T-cell (primary cell): ENCODE measurements around the gene GNA15. TPM values are rescaled to one million over a fixed set of nuclear protein-coding genes. Genes with fewer than 3 reads are reported as not detected.
A peak's percentile ranks its signal among the peaks of the same experiment; 100 is the strongest.

ENCODE experiments used
- ATAC-seq, 4 experiments: fragments of 200-7000 bp in 3 of 4; fragments of 150-1000 bp in 1 of 4; cut with Tn5 transposase; replicated peaks in 1 of 4; 1 replicate in 3 of 4; 2 replicates in 1 of 4; pipeline ENCODE4 v1.10.0; 2021; ENCODE audit warnings: moderate library complexity in 3 of 4, mild to moderate bottlenecking in 2 of 4, moderate number of reproducible peaks in 1 of 4
- CTCF ChIA-PET, 2 donors: fragments of 300-600 bp; sonication (Branson Sonifier 250); formaldehyde crosslinking; loops; one replicate each; lab custom pipeline; 2022; ENCODE audit warnings: antibody characterized with exemption in 2 of 2; lab: Charles Lee
- POLR2A ChIA-PET, 2 donors: fragments of 300-600 bp; sonication (Branson Sonifier 250); formaldehyde crosslinking; loops; one replicate each; lab custom pipeline; 2022; ENCODE audit warnings: antibody characterized with exemption in 2 of 2; lab: Charles Lee
- DNase-seq, 35 experiments: peaks; one replicate each; pipeline versions ENCODE4 v3.0.0 to v3.0.0-alpha.2; 2013 to 2023
- H3K27ac ChIP-seq: one replicate; pipeline ENCODE4 v1.5.1; 2013; ENCODE audit warnings: low read length
- H3K27me3 ChIP-seq, 2 experiments: replicated peaks in 1 of 2; 1 replicate in 1 of 2; 2 replicates in 1 of 2; pipeline versions ENCODE4 v1.6.1 to v1.7.0; 2013; ENCODE audit warnings: low read length in 1 of 2, mixed read lengths in 1 of 2; ENCODE audit not compliant: control insufficient read depth in 2 of 2, insufficient read depth in 2 of 2; ENCODE audit errors: extremely low read depth in 1 of 2
- H3K36me3 ChIP-seq, 2 donors: 1 replicate in 1 of 2; 2 replicates in 1 of 2; pipeline versions ENCODE4 v1.6.1 to v1.7.0; 2013; ENCODE audit warnings: low read length in 1 of 2; ENCODE audit not compliant: control insufficient read depth in 2 of 2, insufficient read depth in 1 of 2; ENCODE audit errors: extremely low read depth in 1 of 2
- H3K4me1 ChIP-seq, 2 experiments: 1 replicate in 1 of 2; 2 replicates in 1 of 2; pipeline versions ENCODE4 v1.6.1 to v1.7.0; 2013; ENCODE audit warnings: low read length in 2 of 2, mixed read lengths in 1 of 2; ENCODE audit not compliant: insufficient read depth in 2 of 2, control insufficient read depth in 1 of 2; ENCODE audit errors: extremely low read depth in 1 of 2
- H3K4me3 ChIP-seq, 2 donors: 1 replicate in 1 of 2; 2 replicates in 1 of 2; pipeline versions ENCODE4 v1.5.1 to v1.7.0; 2013; ENCODE audit warnings: mild to moderate bottlenecking in 2 of 2, low read length in 1 of 2, moderate library complexity in 1 of 2; ENCODE audit not compliant: control insufficient read depth in 1 of 2; ENCODE audit errors: extremely low read depth in 1 of 2
- H3K9me3 ChIP-seq: 2 replicates; pipeline ENCODE4 v1.7.0; 2013
- H3K27ac Mint-ChIP-seq, 2 donors: one replicate each; pipeline ENCODE4 v1.8.0; 2020 to 2021; ENCODE audit warnings: mild to moderate bottlenecking in 2 of 2, mixed read lengths in 2 of 2
- H3K27me3 Mint-ChIP-seq, 2 donors: one replicate each; pipeline ENCODE4 v1.8.0; 2021 to 2022; ENCODE audit warnings: mixed read lengths in 2 of 2
- H3K36me3 Mint-ChIP-seq: one replicate; pipeline ENCODE4 v1.8.0; 2021; ENCODE audit warnings: mixed read lengths
- H3K4me1 Mint-ChIP-seq, 3 donors: one replicate each; pipeline ENCODE4 v1.8.0; 2020 to 2022; ENCODE audit warnings: mixed read lengths in 3 of 3, mild to moderate bottlenecking in 1 of 3
- H3K4me3 Mint-ChIP-seq, 3 donors: one replicate each; pipeline ENCODE4 v1.8.0; 2020 to 2022; ENCODE audit warnings: mild to moderate bottlenecking in 3 of 3, mixed read lengths in 3 of 3, moderate library complexity in 3 of 3
- H3K9me3 Mint-ChIP-seq, 3 donors: one replicate each; pipeline ENCODE4 v1.8.0; 2020 to 2022; ENCODE audit warnings: mixed read lengths in 3 of 3
- WGBS: methylation state at CpG from one replicate; pipeline ENCODE4 v1.1.5; 2013; ENCODE audit warnings: missing lambda C conversion rate; ENCODE audit not compliant: insufficient coverage; 5-methylcytosine and 5-hydroxymethylcytosine counted together
- total RNA-seq, 35 experiments: library from RNA in 6 of 35; stranded (reverse) in 6 of 35; fragments of 120-200 nt in 1 of 35; gene quantifications; one replicate each; pipeline versions ENCODE4 v1.2.1 to v1.2.4 and lab custom pipeline; 2013 to 2026

Gene GNA15
- total RNA-seq, 5 donors from 2014 or later (not counting 1 experiment from before 2014, with no cell fraction given) = 1.8 to 13.2 (median 2.8) TPM

DNA sequence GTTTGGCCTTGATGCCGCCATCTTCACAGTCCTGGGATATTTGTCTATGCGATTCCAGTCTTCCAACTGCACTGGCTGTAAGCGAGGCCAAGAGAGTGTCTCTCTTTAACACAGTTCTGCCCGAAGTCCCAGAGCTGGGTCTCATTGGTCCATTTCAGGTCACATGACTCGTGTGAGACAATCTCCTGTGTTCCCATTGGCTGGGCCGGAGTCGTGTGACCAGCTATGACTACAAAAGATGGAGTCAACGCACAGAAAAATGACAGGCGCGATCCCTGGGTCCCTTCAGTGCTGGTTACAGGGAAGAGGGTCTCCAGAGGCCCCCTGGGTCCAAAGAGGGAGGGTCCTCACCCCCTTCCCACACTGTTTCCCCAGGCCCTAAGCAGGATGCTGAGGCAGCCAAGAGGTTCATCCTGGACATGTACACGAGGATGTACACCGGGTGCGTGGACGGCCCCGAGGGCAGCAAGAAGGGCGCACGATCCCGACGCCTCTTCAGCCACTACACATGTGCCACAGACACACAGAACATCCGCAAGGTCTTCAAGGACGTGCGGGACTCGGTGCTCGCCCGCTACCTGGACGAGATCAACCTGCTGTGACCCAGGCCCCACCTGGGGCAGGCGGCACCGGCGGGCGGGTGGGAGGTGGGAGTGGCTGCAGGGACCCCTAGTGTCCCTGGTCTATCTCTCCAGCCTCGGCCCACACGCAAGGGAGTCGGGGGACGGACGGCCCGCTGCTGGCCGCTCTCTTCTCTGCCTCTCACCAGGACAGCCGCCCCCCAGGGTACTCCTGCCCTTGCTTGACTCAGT lies 26.8 kb downstream of the GNA15 start:
- Histone ChIP-seq H3K27ac (no peak overlapping the region), H3K9me3 (no peaks in the 10 kb centered on the region), H3K27me3 (no peaks in the 10 kb centered on the region), H3K36me3 (no peaks in the 10 kb centered on the region), H3K4me3 (no peak overlapping the region), H3K4me1 (peaks cover 2 to 19% of the 10 kb centered on the region in 2 experiments)
- Mint-ChIP-seq H3K36me3 (peaks cover 13% of the 10 kb centered on the region), H3K4me3 (no peak overlapping the region), H3K27me3 (no peaks in the 10 kb centered on the region), H3K9me3 (peaks cover 0 to 9% (median 3%) of the 10 kb centered on the region in 3 donors), H3K4me1 (peaks cover 14 to 44% (median 32%) of the 10 kb centered on the region in 3 donors), H3K27ac (peak overlapping the region in 1 of 2 donors; percentile 6)
- ChIA-PET CTCF (interaction anchor here (0.6 to 1.2 kb wide), 5 partner anchors 10 to 212 kb away, joined by 3 to 6 read pairs (median 5); no protein-coding TSS in a partner anchor), POLR2A (no interaction called here)
- WGBS = 82% methylated on average over 32 of the region's 38 CpGs
- DNase-seq (peak in 1 of 35 experiments; percentile 33), ATAC-seq (peak in 1 of 4 experiments; percentile 30)

DNA sequence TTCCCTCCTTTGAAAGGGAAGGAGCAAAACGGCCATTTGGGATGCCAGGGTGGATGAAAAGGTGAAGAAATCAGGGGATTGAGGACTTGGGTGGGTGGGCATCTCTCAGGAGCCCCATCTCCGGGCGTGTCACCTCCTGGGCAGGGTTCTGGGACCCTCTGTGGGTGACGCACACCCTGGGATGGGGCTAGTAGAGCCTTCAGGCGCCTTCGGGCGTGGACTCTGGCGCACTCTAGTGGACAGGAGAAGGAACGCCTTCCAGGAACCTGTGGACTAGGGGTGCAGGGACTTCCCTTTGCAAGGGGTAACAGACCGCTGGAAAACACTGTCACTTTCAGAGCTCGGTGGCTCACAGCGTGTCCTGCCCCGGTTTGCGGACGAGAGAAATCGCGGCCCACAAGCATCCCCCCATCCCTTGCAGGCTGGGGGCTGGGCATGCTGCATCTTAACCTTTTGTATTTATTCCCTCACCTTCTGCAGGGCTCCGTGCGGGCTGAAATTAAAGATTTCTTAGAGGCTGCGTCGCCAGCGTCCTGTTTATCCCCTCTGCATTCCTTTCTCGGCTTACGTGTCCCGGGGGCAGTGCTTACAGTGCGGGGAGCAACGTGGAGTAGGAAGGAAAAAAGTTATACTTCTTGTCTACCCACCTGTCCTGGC lies 27.5 kb downstream of the GNA15 start:
- peaks cover 14 to 43% (median 30%) of the 10 kb centered on the region in 3 donors for H3K4me1 Mint-ChIP-seq
- peak; percentile 88 to 94 (median 92) for ATAC-seq
- CTCF ChIA-PET = interaction anchor here (0.5 to 1.3 kb wide), 6 partner anchors 23 to 481 kb away, joined by 3 to 7 read pairs (median 4); no protein-coding TSS in a partner anchor
- Histone ChIP-seq H3K4me1 (peaks cover 2 to 19% of the 10 kb centered on the region in 2 experiments), H3K27ac (no peak overlapping the region), H3K4me3 (no peak overlapping the region), H3K36me3 (no peaks in the 10 kb centered on the region), H3K9me3 (no peaks in the 10 kb centered on the region), H3K27me3 (no peaks in the 10 kb centered on the region)
- H3K27ac Mint-ChIP-seq = peak overlapping the region; percentile 64 to 71
- peak in 34 of 35 experiments; percentile 42 to 85 (median 62) for DNase-seq
- POLR2A ChIA-PET = no interaction called here
- H3K4me3 Mint-ChIP-seq = no peak overlapping the region
- H3K36me3 Mint-ChIP-seq = peaks cover 13% of the 10 kb centered on the region
- peaks cover 0 to 9% (median 3%) of the 10 kb centered on the region in 3 donors for H3K9me3 Mint-ChIP-seq
- H3K27me3 Mint-ChIP-seq = no peaks in the 10 kb centered on the region
- WGBS = 21% methylated on average over 10 of the region's 27 CpGs

DNA sequence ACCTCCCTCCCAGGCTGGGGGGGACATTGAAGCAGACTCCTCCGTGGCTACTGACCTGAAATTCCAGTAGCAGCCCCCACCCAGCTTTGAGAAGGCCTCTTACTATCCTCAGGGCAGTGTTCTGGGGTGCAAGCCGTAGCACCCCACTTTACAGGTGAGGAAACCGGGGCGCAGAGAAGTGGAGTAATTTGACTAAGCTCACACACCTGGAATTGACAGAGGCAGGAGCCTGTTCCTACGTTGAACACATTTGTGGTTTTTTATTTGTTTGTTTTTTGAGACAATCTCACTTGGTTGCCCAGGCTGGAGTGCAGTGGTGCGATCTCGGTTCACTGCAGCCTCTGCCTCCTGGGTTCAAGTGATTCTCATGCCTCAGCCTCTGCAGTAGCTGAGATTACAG lies 28.1 kb downstream of the GNA15 start:
- no peaks in the 10 kb centered on the region for H3K27me3 Mint-ChIP-seq
- no peak for ATAC-seq
- H3K27ac Mint-ChIP-seq = no peak overlapping the region
- Histone ChIP-seq H3K27me3 (no peaks in the 10 kb centered on the region), H3K9me3 (no peaks in the 10 kb centered on the region), H3K4me3 (no peak overlapping the region), H3K4me1 (peaks cover 2 to 19% of the 10 kb centered on the region in 2 experiments), H3K36me3 (no peaks in the 10 kb centered on the region), H3K27ac (no peak overlapping the region)
- H3K4me1 Mint-ChIP-seq = peaks cover 14 to 41% (median 30%) of the 10 kb centered on the region in 3 donors
- H3K36me3 Mint-ChIP-seq = peaks cover 13% of the 10 kb centered on the region
- 93% methylated on average over 2 of the region's 7 CpGs for WGBS
- ChIA-PET CTCF (interaction anchor here (0.5 to 1.3 kb wide), 6 partner anchors 23 to 482 kb away, joined by 3 to 7 read pairs (median 4); no protein-coding TSS in a partner anchor), POLR2A (interaction anchor here in 1 of 2 donors (0.7 kb wide), 1 partner anchor 460 kb away, joined by 3 read pairs; no protein-coding TSS in a partner anchor)
- no peak overlapping the region for H3K4me3 Mint-ChIP-seq
- peaks cover 0 to 9% (median 3%) of the 10 kb centered on the region in 3 donors for H3K9me3 Mint-ChIP-seq
- DNase-seq = no peak

DNA sequence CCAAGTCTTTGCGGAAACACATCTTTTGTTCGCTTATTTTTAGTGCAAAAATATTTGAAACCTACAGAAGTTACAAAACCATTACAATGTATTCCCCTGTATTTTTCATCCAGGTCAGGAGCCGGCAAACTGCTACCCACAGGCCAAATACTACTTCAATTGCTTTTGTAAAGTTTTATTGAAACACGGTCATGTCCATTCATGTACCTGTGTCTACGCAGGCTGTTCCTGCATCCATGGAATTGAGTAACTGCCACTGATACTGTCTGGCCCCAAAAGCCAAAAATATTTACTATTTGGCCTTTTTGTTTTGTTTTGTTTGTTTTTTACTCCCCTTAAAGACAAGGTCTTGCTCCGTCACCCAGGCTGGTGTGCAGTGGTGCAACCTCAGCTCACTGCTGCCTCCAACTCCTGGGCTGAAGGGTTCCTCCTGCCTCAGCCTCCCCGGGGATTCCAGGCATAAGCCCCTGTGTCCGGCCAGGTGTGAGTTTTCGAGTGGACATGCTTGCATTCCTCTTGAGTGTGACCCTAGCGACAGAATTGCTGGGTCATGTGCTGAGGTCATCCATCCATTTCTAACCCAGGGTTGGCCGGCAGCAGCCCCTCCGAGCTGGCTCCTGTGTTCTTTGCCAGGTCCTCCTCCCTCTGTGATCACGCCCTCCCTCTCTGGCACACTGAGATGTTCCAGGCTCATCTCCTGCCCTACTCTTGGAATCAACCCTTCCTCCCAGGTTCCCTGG lies 31.9 kb downstream of the GNA15 start:
- Mint-ChIP-seq H3K4me1 (peaks cover 14 to 41% (median 27%) of the 10 kb centered on the region in 3 donors), H3K36me3 (peaks cover 5% of the 10 kb centered on the region), H3K4me3 (no peak overlapping the region), H3K27ac (peak overlapping the region; percentile 34 to 57), H3K9me3 (peaks cover 0 to 4% (median 0%) of the 10 kb centered on the region in 3 donors), H3K27me3 (no peaks in the 10 kb centered on the region)
- WGBS = 95% methylated on average over 8 of the region's 13 CpGs
- no peak for ATAC-seq
- Histone ChIP-seq H3K4me1 (peaks cover 2 to 34% of the 10 kb centered on the region in 2 experiments), H3K4me3 (no peak overlapping the region), H3K27me3 (no peaks in the 10 kb centered on the region), H3K36me3 (no peaks in the 10 kb centered on the region), H3K27ac (no peak overlapping the region), H3K9me3 (no peaks in the 10 kb centered on the region)
- POLR2A ChIA-PET = no interaction called here
- no peak for DNase-seq
- CTCF ChIA-PET = interaction anchor here in 1 of 2 donors (0.6 kb wide), 1 partner anchor 42 kb away, joined by 3 read pairs; no protein-coding TSS in a partner anchor

GRCh38 chr19:3171894-3172672 lies 36.2 kb downstream of the GNA15 start:
- Mint-ChIP-seq H3K36me3 (no peaks in the 10 kb centered on the region), H3K9me3 (no peaks in the 10 kb centered on the region), H3K4me1 (peaks cover 15 to 33% (median 21%) of the 10 kb centered on the region in 3 donors), H3K27me3 (no peaks in the 10 kb centered on the region), H3K4me3 (no peak overlapping the region), H3K27ac (peak overlapping the region; percentile 47 to 79)
- no peaks in the 10 kb centered on the region for H3K36me3 ChIP-seq
- CTCF ChIA-PET = no interaction called here
- no peak for ATAC-seq
- no peaks in the 10 kb centered on the region for H3K27me3 ChIP-seq
- no peaks in the 10 kb centered on the region for H3K9me3 ChIP-seq
- no peak overlapping the region for H3K27ac ChIP-seq
- WGBS = 96% methylated on average over 13 of the region's 15 CpGs
- no peak overlapping the region for H3K4me3 ChIP-seq
- H3K4me1 ChIP-seq = peaks cover 8 to 33% of the 10 kb centered on the region in 2 experiments
- no peak for DNase-seq
- POLR2A ChIA-PET = no interaction called here
